ENCODE measurements around the gene SNN.

DNA sequence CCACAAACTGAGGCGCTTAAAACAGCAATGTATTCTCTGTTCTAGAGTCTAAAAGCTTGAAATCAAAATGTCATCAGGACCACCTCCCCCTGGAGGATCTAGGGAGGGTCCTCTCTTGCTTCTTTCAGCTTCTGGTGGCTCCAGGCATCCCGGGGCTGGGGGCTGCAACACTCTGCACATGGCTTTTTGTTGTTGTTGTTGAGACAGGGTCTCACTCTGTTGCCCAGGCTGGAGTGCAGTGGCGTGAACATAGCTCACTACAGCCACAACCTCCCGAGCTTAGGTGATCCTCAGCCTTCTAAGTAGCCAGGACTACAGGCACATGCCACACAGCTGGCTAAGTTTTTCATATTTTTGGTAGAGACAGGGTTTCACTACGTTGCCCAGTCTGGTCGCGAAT, 37.0 kb upstream of the SNN start:
- TF ChIP-seq ELF1 (tag; IDR thresholded peaks at IDR 0.05) (no peak), RHOXF2B (CRISPR knock-in tag; conservative IDR thresholded peaks at IDR 0.05) (no peak), POLR2AphosphoS2 (IDR thresholded peaks at IDR 0.05; ENCODE audit: low read length) (no peak), CEBPB (tag; IDR thresholded peaks at IDR 0.05) (no peak), ARID1B (IDR thresholded peaks at IDR 0.05) (no peak), FOXP1 (CRISPR knock-in tag; IDR thresholded peaks at IDR 0.05) (no peak), ZNF133 (CRISPR knock-in tag; IDR thresholded peaks at IDR 0.05) (no peak), NFXL1 (CRISPR knock-in tag; IDR thresholded peaks at IDR 0.05) (no peak), POU5F1 (IDR thresholded peaks at IDR 0.05; ENCODE audit: borderline replicate concordance, low read depth, low read length, partially characterized antibody) (no peak), POLR2A (conservative IDR thresholded peaks at IDR 0.05) (no peak), ZNF232 (CRISPR knock-in tag; IDR thresholded peaks at IDR 0.05) (no peak), EZH2 (IDR thresholded peaks at IDR 0.05; ENCODE audit: borderline replicate concordance, low read depth, low read length) (no peak), MYBL2 (IDR thresholded peaks at IDR 0.05; ENCODE audit: low read depth) (no peak), MYBL2 (CRISPR knock-in tag; IDR thresholded peaks at IDR 0.05; ENCODE audit: borderline replicate concordance) (no peak), ZNF146 (CRISPR knock-in tag; IDR thresholded peaks at IDR 0.05; ENCODE audit: unreplicated experiment) (no peak)

All from K562 (cell line).